Caco-2 (cell line): ENCODE data around the gene SERINC2. TPM values are rescaled to one million over a fixed set of nuclear protein-coding genes. Genes with fewer than 3 reads are reported as not detected.
"Not testable (repeated sequence)": the region's sequence is repeated elsewhere in the genome, so short reads cannot be mapped to it uniquely, and the experiment has no call there.

Experiments
- BruUV-seq: library from RNA; stranded (reverse); fragments of 400-500 nt; replicated peaks from 2 replicates; lab custom pipeline; 2021; lab: Mats Ljungman, UMichigan
- CTCF ChIA-PET: fragments of 300-600 bp; sonication (Branson Sonifier 250); formaldehyde crosslinking; loops from one replicate; lab custom pipeline; 2022; ENCODE audit warnings: antibody characterized with exemption; lab: Charles Lee
- POLR2A ChIA-PET: fragments of 300-600 bp; sonication (Branson Sonifier 250); formaldehyde crosslinking; loops from one replicate; lab custom pipeline; 2022; ENCODE audit warnings: antibody characterized with exemption; lab: Charles Lee
- DNase-seq, 2 experiments: peaks; one replicate each; pipeline versions ENCODE4 v3.0.0 to v3.0.0-alpha.2; 2020 to 2022
- H3K27me3 ChIP-seq: replicated peaks from 2 replicates; pipeline ENCODE4 v1.6.0; 2011; ENCODE audit warnings: low read length; ENCODE audit not compliant: control insufficient read depth, insufficient read depth
- H3K36me3 ChIP-seq: 2 replicates; pipeline ENCODE4 v1.5.1; 2011; ENCODE audit warnings: low read length; ENCODE audit not compliant: control insufficient read depth, insufficient read depth
- H3K4me1 ChIP-seq: fragments of 250-450 bp; sonication (Bioruptor Pico); 2 replicates; pipeline ENCODE4 v1.5.1; 2020; ENCODE audit warnings: mild to moderate bottlenecking
- H3K4me3 ChIP-seq: 2 replicates; pipeline ENCODE4 v1.5.1; 2011; ENCODE audit warnings: low read depth, mild to moderate bottlenecking, control low read depth, low read length
- H3K9me3 ChIP-seq: fragments of 250-450 bp; sonication (Bioruptor Pico); 2 replicates; pipeline ENCODE4 v1.5.1; 2020; ENCODE audit warnings: mild to moderate bottlenecking, moderate library complexity
- H3K27ac Mint-ChIP-seq: one replicate; pipeline ENCODE4 v1.8.0; 2022; ENCODE audit warnings: mixed read lengths; ENCODE audit not compliant: unreplicated experiment
- H3K27me3 Mint-ChIP-seq: one replicate; pipeline ENCODE4 v1.8.0; 2022; ENCODE audit warnings: mixed read lengths; ENCODE audit not compliant: insufficient read depth, unreplicated experiment
- H3K36me3 Mint-ChIP-seq: one replicate; pipeline ENCODE4 v1.8.0; 2022; ENCODE audit warnings: mild to moderate bottlenecking, mixed read lengths; ENCODE audit not compliant: insufficient read depth, unreplicated experiment
- H3K4me1 Mint-ChIP-seq: one replicate; pipeline ENCODE4 v1.8.0; 2022; ENCODE audit warnings: low read depth, mixed read lengths; ENCODE audit not compliant: unreplicated experiment
- H3K4me3 Mint-ChIP-seq: one replicate; pipeline ENCODE4 v1.8.0; 2022; ENCODE audit warnings: mild to moderate bottlenecking, moderate library complexity, mixed read lengths; ENCODE audit not compliant: unreplicated experiment
- H3K9me3 Mint-ChIP-seq: one replicate; pipeline ENCODE4 v1.8.0; 2022; ENCODE audit warnings: mixed read lengths; ENCODE audit not compliant: unreplicated experiment
- intact Hi-C: fragments of 100-400 bp; cut with micrococcal nuclease; formaldehyde crosslinking; loops from one replicate; pipeline ENCODE4 v1.10.0; 2022; ENCODE audit not compliant: unreplicated experiment
- total RNA-seq: library from RNA; stranded (reverse); gene quantifications from 2 replicates; pipeline ENCODE4 v1.2.3, GENCODE V29; 2022
- TF ChIP-seq, protein P1 (sequence below), 2 experiments: fragments of 200-600 bp in 1 of 2; IDR thresholded peaks; 1 replicate in 1 of 2; 2 replicates in 1 of 2; pipeline versions ENCODE4 v1.5.1 to v1.8.0; 2011 to 2022; ENCODE audit warnings: antibody characterized with exemption in 1 of 2, control low read depth in 1 of 2, inconsistent platforms in 1 of 2, low read depth in 1 of 2, low read length in 1 of 2, mild to moderate bottlenecking in 1 of 2, moderate library complexity in 1 of 2; ENCODE audit not compliant: insufficient read depth in 1 of 2, severe bottlenecking in 1 of 2, unreplicated experiment in 1 of 2

The SERINC2 gene
- total RNA-seq, 1 experiment from 2014 or later: 30.0 TPM

DNA sequence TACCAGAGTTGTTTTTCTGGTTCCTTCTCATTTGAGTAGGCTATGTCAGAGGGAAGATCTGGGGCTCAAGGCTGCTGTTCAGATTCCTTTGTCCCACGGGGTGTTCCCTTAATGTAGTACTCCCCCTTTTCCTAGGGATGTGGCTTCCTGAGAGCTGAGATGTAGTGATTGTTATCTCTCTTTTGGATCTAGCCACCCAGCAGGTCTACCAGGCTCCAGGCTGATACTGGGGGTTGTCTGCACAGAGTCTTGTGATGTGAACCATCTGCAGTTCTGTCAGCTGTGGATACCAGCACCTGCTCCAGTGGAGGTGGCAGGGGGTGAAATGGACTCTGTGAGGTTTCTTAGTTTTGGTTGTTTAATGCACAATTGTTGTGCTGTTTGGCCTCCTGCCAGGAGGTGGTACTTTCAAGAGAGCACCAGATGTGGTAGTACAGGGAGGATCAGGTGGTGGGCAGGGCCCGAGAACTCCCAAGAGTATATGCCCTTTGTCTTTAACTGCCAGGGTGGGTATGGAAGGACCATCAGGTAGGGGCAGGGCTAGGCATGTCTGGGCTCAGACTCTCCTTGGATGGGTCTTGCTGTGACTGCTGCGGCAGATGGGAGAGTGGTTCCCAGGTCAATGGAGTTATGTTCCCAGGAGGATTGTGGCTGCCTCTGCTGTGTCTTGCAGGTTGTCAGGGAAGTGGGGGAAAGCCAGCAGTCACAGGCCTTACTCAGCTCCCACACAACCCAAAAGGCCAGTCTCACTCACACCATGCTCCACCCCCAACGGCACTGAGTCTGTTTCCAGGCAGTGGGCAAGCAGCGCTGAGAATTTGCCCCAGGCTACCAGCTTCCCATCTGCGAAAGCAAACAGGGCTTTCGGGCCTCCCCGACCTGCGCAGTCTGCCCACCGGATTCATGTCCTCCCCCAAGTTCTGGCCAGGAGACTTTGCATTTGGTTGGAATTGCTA lies 64.2 kb downstream of the SERINC2 start:
- peaks cover 23% of the 10 kb centered on the region for H3K9me3 Mint-ChIP-seq
- Histone ChIP-seq H3K4me3 (no peak overlapping the region), H3K36me3 (no peaks in the 10 kb centered on the region), H3K27me3 (no peaks in the 10 kb centered on the region), H3K9me3 (no peaks in the 10 kb centered on the region), H3K4me1 (0 out of 2 replicates have a peak, but pooled peaks cover 1% of the 10 kb centered on the region)
- no peak for DNase-seq
- TF ChIP-seq, protein P1, sequence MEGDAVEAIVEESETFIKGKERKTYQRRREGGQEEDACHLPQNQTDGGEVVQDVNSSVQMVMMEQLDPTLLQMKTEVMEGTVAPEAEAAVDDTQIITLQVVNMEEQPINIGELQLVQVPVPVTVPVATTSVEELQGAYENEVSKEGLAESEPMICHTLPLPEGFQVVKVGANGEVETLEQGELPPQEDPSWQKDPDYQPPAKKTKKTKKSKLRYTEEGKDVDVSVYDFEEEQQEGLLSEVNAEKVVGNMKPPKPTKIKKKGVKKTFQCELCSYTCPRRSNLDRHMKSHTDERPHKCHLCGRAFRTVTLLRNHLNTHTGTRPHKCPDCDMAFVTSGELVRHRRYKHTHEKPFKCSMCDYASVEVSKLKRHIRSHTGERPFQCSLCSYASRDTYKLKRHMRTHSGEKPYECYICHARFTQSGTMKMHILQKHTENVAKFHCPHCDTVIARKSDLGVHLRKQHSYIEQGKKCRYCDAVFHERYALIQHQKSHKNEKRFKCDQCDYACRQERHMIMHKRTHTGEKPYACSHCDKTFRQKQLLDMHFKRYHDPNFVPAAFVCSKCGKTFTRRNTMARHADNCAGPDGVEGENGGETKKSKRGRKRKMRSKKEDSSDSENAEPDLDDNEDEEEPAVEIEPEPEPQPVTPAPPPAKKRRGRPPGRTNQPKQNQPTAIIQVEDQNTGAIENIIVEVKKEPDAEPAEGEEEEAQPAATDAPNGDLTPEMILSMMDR (IDR thresholded peaks at IDR 0.05; ENCODE audit: insufficient read depth in 1 of 2, low read depth in 1 of 2, low read length in 1 of 2, severe bottlenecking in 1 of 2, unreplicated experiment in 1 of 2): no peak
- ChIA-PET POLR2A (no interaction called here), CTCF (no interaction called here)
- H3K27ac Mint-ChIP-seq: no peak overlapping the region
- intact Hi-C loops: no loop called here
- no peak overlapping the region for H3K4me3 Mint-ChIP-seq
- no peaks in the 10 kb centered on the region for H3K27me3 Mint-ChIP-seq
- H3K36me3 Mint-ChIP-seq: no peaks in the 10 kb centered on the region
- H3K4me1 Mint-ChIP-seq: peaks cover 3% of the 10 kb centered on the region
- no TSS peak for BruUV-seq

- BruUV-seq: no TSS peak
- TF ChIP-seq, protein P1 (IDR thresholded peaks at IDR 0.05; ENCODE audit: insufficient read depth in 1 of 2, low read depth in 1 of 2, low read length in 1 of 2, severe bottlenecking in 1 of 2, unreplicated experiment in 1 of 2): no peak
- no peaks in the 10 kb centered on the region for H3K4me1 ChIP-seq
- H3K9me3 Mint-ChIP-seq: peaks cover 23% of the 10 kb centered on the region
- ChIA-PET POLR2A (no interaction called here), CTCF (no interaction called here)
- no peak overlapping the region for H3K4me3 ChIP-seq
- no peaks in the 10 kb centered on the region for H3K4me1 Mint-ChIP-seq
- H3K27ac Mint-ChIP-seq: no peak overlapping the region
- intact Hi-C loops: no loop called here
- no peaks in the 10 kb centered on the region for H3K36me3 Mint-ChIP-seq
- no peak for DNase-seq
- H3K4me3 Mint-ChIP-seq: no peak overlapping the region
- H3K9me3 ChIP-seq: no peaks in the 10 kb centered on the region
- H3K27me3 Mint-ChIP-seq: no peaks in the 10 kb centered on the region
- H3K27me3 ChIP-seq: no peaks in the 10 kb centered on the region
- no peaks in the 10 kb centered on the region for H3K36me3 ChIP-seq
These were observed 65.2 kb downstream of the SERINC2 start for GRCh38 chr1:31478167-31478566.

DNA sequence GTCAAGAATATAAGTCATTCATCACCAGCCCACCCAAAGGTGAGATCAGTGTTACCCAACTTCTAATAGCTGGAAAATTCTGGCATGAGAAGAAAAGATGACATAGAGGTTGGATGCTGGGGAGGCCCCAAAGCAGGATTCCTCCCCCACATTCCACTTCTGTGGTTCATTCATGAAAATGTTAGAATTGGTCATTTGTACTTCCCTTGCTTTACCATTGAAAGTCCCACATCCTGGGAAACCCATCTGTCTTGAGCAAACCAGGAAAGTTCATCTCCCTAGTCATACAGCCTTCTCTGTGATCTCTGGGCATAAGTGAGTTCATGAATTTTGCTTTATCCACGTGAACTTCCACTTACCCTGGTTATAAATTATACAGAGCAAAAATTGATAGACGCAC lies 66.8 kb downstream of the SERINC2 start:
- no peaks in the 10 kb centered on the region for H3K4me1 ChIP-seq
- H3K36me3 Mint-ChIP-seq: no peaks in the 10 kb centered on the region
- no peaks in the 10 kb centered on the region for H3K4me1 Mint-ChIP-seq
- TF ChIP-seq, protein P1 (IDR thresholded peaks at IDR 0.05; ENCODE audit: insufficient read depth in 1 of 2, low read depth in 1 of 2, low read length in 1 of 2, severe bottlenecking in 1 of 2, unreplicated experiment in 1 of 2): no peak
- ChIA-PET CTCF (no interaction called here), POLR2A (no interaction called here)
- H3K27me3 Mint-ChIP-seq: no peaks in the 10 kb centered on the region
- H3K27me3 ChIP-seq: no peaks in the 10 kb centered on the region
- no peak for DNase-seq
- no TSS peak for BruUV-seq
- H3K27ac Mint-ChIP-seq: no peak overlapping the region
- H3K9me3 ChIP-seq: no peaks in the 10 kb centered on the region
- H3K4me3 ChIP-seq: no peak overlapping the region
- H3K4me3 Mint-ChIP-seq: no peak overlapping the region
- peaks cover 23% of the 10 kb centered on the region for H3K9me3 Mint-ChIP-seq
- no peaks in the 10 kb centered on the region for H3K36me3 ChIP-seq
- intact Hi-C loops: no loop called here

GRCh38 chr1:31480426-31480825 lies 67.4 kb downstream of the SERINC2 start:
- POLR2A ChIA-PET, H3K27me3 Mint-ChIP-seq, H3K4me3 ChIP-seq, intact Hi-C loops, H3K36me3 ChIP-seq, CTCF ChIA-PET, H3K27me3 ChIP-seq, H3K27ac Mint-ChIP-seq, DNase-seq, H3K9me3 ChIP-seq, H3K4me3 Mint-ChIP-seq, BruUV-seq, H3K4me1 ChIP-seq, H3K36me3 Mint-ChIP-seq, H3K4me1 Mint-ChIP-seq: not testable (repeated sequence)
- peaks cover 23% of the 10 kb centered on the region for H3K9me3 Mint-ChIP-seq
